22Rv1 (cell line): ENCODE measurements around the gene TXNL1.

Source experiments
- ZFX ChIP-seq: fragments of 450-650 bp; IDR thresholded peaks from 2 replicates; pipeline ENCODE4 v1.6.1; 2017; ENCODE audit warnings: antibody characterized with exemption, borderline replicate concordance
- TF ChIP-seq, protein P1 (sequence below): fragments of 450-650 bp; IDR thresholded peaks from 2 replicates; pipeline ENCODE4 v1.5.1; 2017; ENCODE audit warnings: mild to moderate bottlenecking

DNA sequence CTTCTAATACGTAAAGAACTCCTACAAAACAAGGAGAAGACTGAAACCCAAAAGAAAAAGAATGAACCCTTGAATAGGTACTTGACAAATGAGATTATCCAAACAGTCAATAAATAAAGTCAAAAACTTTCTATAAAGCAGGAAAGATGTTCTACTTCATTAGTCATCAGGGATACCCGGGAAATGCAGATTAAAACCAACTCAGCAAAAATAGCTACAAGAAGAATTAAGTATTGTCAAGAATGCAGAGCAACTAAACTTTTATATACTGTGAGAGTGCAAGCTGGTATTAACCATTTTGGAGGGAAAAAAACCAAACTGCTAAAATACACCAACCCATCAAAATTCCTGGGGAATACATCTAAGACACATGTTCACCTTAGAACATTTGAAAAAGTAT lies 10.4 kb downstream of the TXNL1 start:
- TF ChIP-seq, protein P1, sequence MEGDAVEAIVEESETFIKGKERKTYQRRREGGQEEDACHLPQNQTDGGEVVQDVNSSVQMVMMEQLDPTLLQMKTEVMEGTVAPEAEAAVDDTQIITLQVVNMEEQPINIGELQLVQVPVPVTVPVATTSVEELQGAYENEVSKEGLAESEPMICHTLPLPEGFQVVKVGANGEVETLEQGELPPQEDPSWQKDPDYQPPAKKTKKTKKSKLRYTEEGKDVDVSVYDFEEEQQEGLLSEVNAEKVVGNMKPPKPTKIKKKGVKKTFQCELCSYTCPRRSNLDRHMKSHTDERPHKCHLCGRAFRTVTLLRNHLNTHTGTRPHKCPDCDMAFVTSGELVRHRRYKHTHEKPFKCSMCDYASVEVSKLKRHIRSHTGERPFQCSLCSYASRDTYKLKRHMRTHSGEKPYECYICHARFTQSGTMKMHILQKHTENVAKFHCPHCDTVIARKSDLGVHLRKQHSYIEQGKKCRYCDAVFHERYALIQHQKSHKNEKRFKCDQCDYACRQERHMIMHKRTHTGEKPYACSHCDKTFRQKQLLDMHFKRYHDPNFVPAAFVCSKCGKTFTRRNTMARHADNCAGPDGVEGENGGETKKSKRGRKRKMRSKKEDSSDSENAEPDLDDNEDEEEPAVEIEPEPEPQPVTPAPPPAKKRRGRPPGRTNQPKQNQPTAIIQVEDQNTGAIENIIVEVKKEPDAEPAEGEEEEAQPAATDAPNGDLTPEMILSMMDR = no peak
- no peak for TF ChIP-seq ZFX
